ENCODE measurements around the gene CARHSP1. TPM values are rescaled to one million over a fixed set of nuclear protein-coding genes. Genes with fewer than 3 reads are reported as not detected.

The CARHSP1 gene
- polyA plus RNA-seq, 3 donors = 32.0 to 60.3 (median 52.0) TPM

DNA sequence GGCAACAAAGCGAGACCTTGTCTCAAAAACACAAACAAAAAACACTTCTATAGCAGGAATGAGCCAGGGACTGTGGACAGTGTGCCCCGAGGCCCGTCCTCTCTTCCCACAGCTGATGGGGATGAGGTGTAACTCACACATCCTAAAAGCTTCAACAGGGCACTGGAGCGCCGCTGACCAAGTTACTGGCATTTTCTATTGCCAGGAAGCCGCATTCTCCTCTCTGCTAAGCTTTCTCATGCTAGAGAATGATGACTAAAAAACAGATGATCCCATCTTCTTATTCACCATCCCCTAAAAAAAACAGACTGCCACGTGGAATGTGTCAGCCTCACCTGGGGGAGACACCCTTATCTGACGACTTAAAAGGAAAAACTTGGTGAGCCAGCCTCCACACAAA lies 16.3 kb downstream of the CARHSP1 start:
- H3K79me2 ChIP-seq (ENCODE audit: insufficient read depth, low read length) = no peaks in the 10 kb centered on the region
- H2AFZ ChIP-seq (ENCODE audit: insufficient read depth, low read depth, low read length, poor library complexity, severe bottlenecking) = no peak overlapping the region
- H3K9me3 ChIP-seq (replicated peaks in 1 of 2; ENCODE audit: control insufficient read depth in 1 of 2, insufficient read depth in 1 of 2, low read length in 2 of 2) = no peaks in the 10 kb centered on the region
- peaks cover 32% of the 10 kb centered on the region for H3K4me1 Mint-ChIP-seq
- TF ChIP-seq, protein P1, sequence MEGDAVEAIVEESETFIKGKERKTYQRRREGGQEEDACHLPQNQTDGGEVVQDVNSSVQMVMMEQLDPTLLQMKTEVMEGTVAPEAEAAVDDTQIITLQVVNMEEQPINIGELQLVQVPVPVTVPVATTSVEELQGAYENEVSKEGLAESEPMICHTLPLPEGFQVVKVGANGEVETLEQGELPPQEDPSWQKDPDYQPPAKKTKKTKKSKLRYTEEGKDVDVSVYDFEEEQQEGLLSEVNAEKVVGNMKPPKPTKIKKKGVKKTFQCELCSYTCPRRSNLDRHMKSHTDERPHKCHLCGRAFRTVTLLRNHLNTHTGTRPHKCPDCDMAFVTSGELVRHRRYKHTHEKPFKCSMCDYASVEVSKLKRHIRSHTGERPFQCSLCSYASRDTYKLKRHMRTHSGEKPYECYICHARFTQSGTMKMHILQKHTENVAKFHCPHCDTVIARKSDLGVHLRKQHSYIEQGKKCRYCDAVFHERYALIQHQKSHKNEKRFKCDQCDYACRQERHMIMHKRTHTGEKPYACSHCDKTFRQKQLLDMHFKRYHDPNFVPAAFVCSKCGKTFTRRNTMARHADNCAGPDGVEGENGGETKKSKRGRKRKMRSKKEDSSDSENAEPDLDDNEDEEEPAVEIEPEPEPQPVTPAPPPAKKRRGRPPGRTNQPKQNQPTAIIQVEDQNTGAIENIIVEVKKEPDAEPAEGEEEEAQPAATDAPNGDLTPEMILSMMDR (IDR thresholded peaks at IDR 0.05) = no peak
- H3K36me3 ChIP-seq (replicated peaks in 1 of 2; ENCODE audit: control insufficient read depth in 1 of 2, insufficient read depth in 2 of 2, low read length in 2 of 2) = peaks cover 43 to 82% of the 10 kb centered on the region in 2 donors
- peaks cover 45% of the 10 kb centered on the region for H4K20me1 ChIP-seq (ENCODE audit: insufficient read depth, low read length)
- peaks cover 2 to 8% (median 6%) of the 10 kb centered on the region in 3 donors for H3K27me3 Mint-ChIP-seq (ENCODE audit: low read depth in 3 of 3)
- H3K4me3 ChIP-seq (replicated peaks in 1 of 3; ENCODE audit: low read depth in 2 of 3, low read length in 3 of 3) = no peak overlapping the region
- peaks cover 78 to 96% of the 10 kb centered on the region in 2 donors for H3K36me3 Mint-ChIP-seq
- no peaks in the 10 kb centered on the region for H3K27me3 ChIP-seq (ENCODE audit: control insufficient read depth in 2 of 2, insufficient read depth in 2 of 2, low read length in 2 of 2)
- H3K4me2 ChIP-seq (replicated peaks; ENCODE audit: extremely low read depth, low read length, poor library complexity, severe bottlenecking) = no peak overlapping the region
- no CpG with 5 or more reads among the region's 8 CpGs for WGBS (ENCODE audit: insufficient coverage)
- H3K27ac Mint-ChIP-seq = no peak overlapping the region
- H3K9me3 Mint-ChIP-seq = peaks cover 0 to 4% (median 0%) of the 10 kb centered on the region in 7 donors
- peaks cover 21 to 32% of the 10 kb centered on the region in 2 donors for H3K4me1 ChIP-seq (ENCODE audit: control insufficient read depth in 1 of 2, insufficient read depth in 2 of 2, low read length in 2 of 2)
- intact Hi-C loops (cut with micrococcal nuclease) = no loop called here
- no peak overlapping the region for H3K9ac ChIP-seq (ENCODE audit: insufficient read depth, low read length, poor library complexity, severe bottlenecking)
- DNase-seq = no peak
- no peak overlapping the region for H3K27ac ChIP-seq (ENCODE audit: low read depth in 1 of 2, low read length in 2 of 2)
- no peak overlapping the region for H3K4me3 Mint-ChIP-seq

DNA sequence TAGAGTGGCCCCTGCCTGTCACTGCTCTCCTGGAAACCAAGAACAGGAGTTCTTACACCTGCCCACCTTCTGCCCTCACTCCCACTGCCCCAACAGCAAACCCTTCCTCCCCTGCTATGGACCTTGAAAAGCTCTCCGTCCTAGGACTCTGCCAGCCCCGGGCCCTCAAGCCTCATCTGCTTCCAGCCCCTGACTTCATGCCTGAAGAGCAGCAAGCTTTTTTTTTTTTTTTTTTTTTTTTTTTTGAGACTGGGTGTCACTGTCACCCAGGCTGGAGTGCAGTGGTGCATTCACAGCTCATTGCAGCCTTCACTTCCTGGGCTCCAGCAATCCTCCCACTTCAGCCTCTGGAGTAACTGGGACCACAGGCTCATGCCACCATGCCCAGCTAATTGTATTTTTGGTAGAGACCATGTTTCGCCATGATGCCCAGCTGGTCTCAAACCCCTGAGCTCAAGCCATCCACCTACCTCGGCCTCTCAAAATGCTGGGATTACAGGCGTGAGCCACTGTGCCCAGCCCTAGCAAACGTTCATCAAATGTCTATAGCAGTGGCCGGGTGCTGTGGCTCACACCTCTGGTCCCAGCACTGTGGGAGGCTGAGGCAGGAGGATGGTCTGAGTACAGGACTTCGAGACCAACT lies 16.9 kb downstream of the CARHSP1 start:
- Histone ChIP-seq H3K9ac (ENCODE audit: insufficient read depth, low read length, poor library complexity, severe bottlenecking) (no peak overlapping the region), H3K27me3 (ENCODE audit: control insufficient read depth in 2 of 2, insufficient read depth in 2 of 2, low read length in 2 of 2) (no peaks in the 10 kb centered on the region), H3K4me1 (ENCODE audit: control insufficient read depth in 1 of 2, insufficient read depth in 2 of 2, low read length in 2 of 2) (peaks cover 21 to 32% of the 10 kb centered on the region in 2 donors), H3K4me3 (replicated peaks in 1 of 3; ENCODE audit: low read depth in 2 of 3, low read length in 3 of 3) (no peak overlapping the region), H2AFZ (ENCODE audit: insufficient read depth, low read depth, low read length, poor library complexity, severe bottlenecking) (no peak overlapping the region), H3K79me2 (ENCODE audit: insufficient read depth, low read length) (no peaks in the 10 kb centered on the region), H4K20me1 (ENCODE audit: insufficient read depth, low read length) (peaks cover 51% of the 10 kb centered on the region), H3K27ac (ENCODE audit: low read depth in 1 of 2, low read length in 2 of 2) (no peak overlapping the region), H3K9me3 (replicated peaks in 1 of 2; ENCODE audit: control insufficient read depth in 1 of 2, insufficient read depth in 1 of 2, low read length in 2 of 2) (no peaks in the 10 kb centered on the region), H3K36me3 (replicated peaks in 1 of 2; ENCODE audit: control insufficient read depth in 1 of 2, insufficient read depth in 2 of 2, low read length in 2 of 2) (peaks cover 45 to 83% of the 10 kb centered on the region in 2 donors), H3K4me2 (replicated peaks; ENCODE audit: extremely low read depth, low read length, poor library complexity, severe bottlenecking) (no peak overlapping the region)
- Mint-ChIP-seq H3K9me3 (peaks cover 0 to 6% (median 0%) of the 10 kb centered on the region in 7 donors), H3K27ac (peak overlapping the region in 1 of 7 donors; percentile 7), H3K4me3 (peak overlapping the region in 1 of 2 donors; percentile 35), H3K27me3 (ENCODE audit: low read depth in 3 of 3) (peaks cover 2 to 8% (median 6%) of the 10 kb centered on the region in 3 donors), H3K4me1 (peaks cover 30% of the 10 kb centered on the region), H3K36me3 (peaks cover 81 to 96% of the 10 kb centered on the region in 2 donors)
- intact Hi-C loops (cut with micrococcal nuclease) = no loop called here
- TF ChIP-seq, protein P1 (IDR thresholded peaks at IDR 0.05) = no peak
- 98% methylated on average over 8 of the region's 8 CpGs for WGBS (ENCODE audit: insufficient coverage)
- DNase-seq = no peak
